Brain pericyte (primary cell): ENCODE data around the gene KIAA1614.

Source experiments
- DNase-seq: peaks from one replicate; pipeline ENCODE4 v3.0.0-alpha.2; 2012; ENCODE audit warnings: low read depth, low spot score

KIAA1614 gene

GRCh38 chr1:180908074-180908765, 4.5 kb upstream of the KIAA1614 start:
- DNase-seq, result no peak

GRCh38 chr1:180909005-180909414, 3.7 kb upstream of the KIAA1614 start:
- no peak for DNase-seq

- DNase-seq, result no peak
Measured at GRCh38 chr1:180909462-180909976, 3.2 kb upstream of the KIAA1614 start.

GRCh38 chr1:180911640-180912191, 981 bp upstream of the KIAA1614 start:
- no peak for DNase-seq

GRCh38 chr1:180912211-180912800, 391 bp upstream of the KIAA1614 start:
- no peak for DNase-seq

- no peak for DNase-seq
Measured at GRCh38 chr1:180915426-180915965, 2.8 kb downstream of the KIAA1614 start.

GRCh38 chr1:180916012-180916770, 3.5 kb downstream of the KIAA1614 start:
- no peak for DNase-seq

- no peak for DNase-seq
Measured at GRCh38 chr1:180916771-180917170, 4.1 kb downstream of the KIAA1614 start.

- no peak for DNase-seq
Measured at GRCh38 chr1:180917306-180918065, 4.8 kb downstream of the KIAA1614 start.

GRCh38 chr1:180918519-180918918, 5.8 kb downstream of the KIAA1614 start:
- no peak for DNase-seq

GRCh38 chr1:180919183-180919700, 6.5 kb downstream of the KIAA1614 start:
- no peak for DNase-seq

- no peak for DNase-seq
Measured at GRCh38 chr1:180920193-180920592, 7.5 kb downstream of the KIAA1614 start.

GRCh38 chr1:180920702-180921101, 8.0 kb downstream of the KIAA1614 start:
- DNase-seq, result no peak

- DNase-seq, result no peak
Measured at GRCh38 chr1:180921386-180921785, 8.7 kb downstream of the KIAA1614 start.

- DNase-seq, result no peak
Measured at GRCh38 chr1:180921891-180922630, 9.4 kb downstream of the KIAA1614 start.

GRCh38 chr1:180922631-180923015, 9.9 kb downstream of the KIAA1614 start:
- DNase-seq, result no peak

GRCh38 chr1:180923021-180923841, 10.5 kb downstream of the KIAA1614 start:
- DNase-seq, result no peak

- DNase-seq, result no peak
Measured at GRCh38 chr1:180923887-180924286, 11.2 kb downstream of the KIAA1614 start.

- DNase-seq, result no peak
Measured at GRCh38 chr1:180924939-180925338, 12.2 kb downstream of the KIAA1614 start.
